IMR-90 (cell line): Measurements from ENCODE around the gene ZNF780B.

ENCODE experiments used
- CEBPB ChIP-seq: IDR thresholded peaks from 2 replicates; pipeline ENCODE4 v1.6.1; 2012; ENCODE audit warnings: low read depth, low read length, improper control_type of control experiment
- CHD1 ChIP-seq: IDR thresholded peaks from 2 replicates; pipeline ENCODE4 v1.6.1; 2012; ENCODE audit warnings: low read depth, low read length, improper control_type of control experiment
- CTCF ChIP-seq: conservative IDR thresholded peaks from 2 replicates; pipeline ENCODE4 v1.5.1; 2012; ENCODE audit warnings: mild to moderate bottlenecking, low read depth, low read length, improper control_type of control experiment
- MXI1 ChIP-seq: IDR thresholded peaks from 2 replicates; pipeline ENCODE4 v1.6.1; 2012; ENCODE audit warnings: low read depth, mild to moderate bottlenecking, low read length, moderate library complexity, borderline replicate concordance
- POLR2A ChIP-seq: IDR thresholded peaks from 2 replicates; pipeline ENCODE4 v1.6.1; 2012; ENCODE audit warnings: mild to moderate bottlenecking, low read depth, low read length
- RCOR1 ChIP-seq: IDR thresholded peaks from 2 replicates; pipeline ENCODE4 v1.6.1; 2012; ENCODE audit warnings: mild to moderate bottlenecking, low read length, improper control_type of control experiment; ENCODE audit not compliant: insufficient replicate concordance
- RFX5 ChIP-seq: IDR thresholded peaks from 2 replicates; pipeline ENCODE4 v1.8.0; 2012; ENCODE audit warnings: low read depth, mild to moderate bottlenecking, low read length, moderate library complexity

- TF ChIP-seq CTCF (no peak), POLR2A (no peak), MXI1 (no peak), CEBPB (no peak), RCOR1 (no peak), CHD1 (no peak), RFX5 (no peak)
Observed at GRCh38 chr19:40103600-40103999, 47.6 kb upstream of the ZNF780B start.
